HT1080 (cell line): ENCODE measurements around the gene CTNNA2. TPM values are rescaled to one million over a fixed set of nuclear protein-coding genes. Genes with fewer than 3 reads are reported as not detected.

Experiments used
- DNase-seq: peaks from one replicate; pipeline ENCODE4 v3.0.0-alpha.2; 2015; ENCODE audit warnings: low read depth
- total RNA-seq: library from RNA; depleted of rRNA; stranded (reverse); fragments of >200 nt; shearing (Covaris generic); gene quantifications from 2 replicates; pipeline ENCODE4 v1.2.3, GENCODE V29; 2014

Gene CTNNA2
- total RNA-seq, 1 experiment from 2014 or later = not detected

- DNase-seq = no peak
These were observed 946.2 kb downstream of the CTNNA2 start for GRCh38 chr2:80459028-80459427.

DNA sequence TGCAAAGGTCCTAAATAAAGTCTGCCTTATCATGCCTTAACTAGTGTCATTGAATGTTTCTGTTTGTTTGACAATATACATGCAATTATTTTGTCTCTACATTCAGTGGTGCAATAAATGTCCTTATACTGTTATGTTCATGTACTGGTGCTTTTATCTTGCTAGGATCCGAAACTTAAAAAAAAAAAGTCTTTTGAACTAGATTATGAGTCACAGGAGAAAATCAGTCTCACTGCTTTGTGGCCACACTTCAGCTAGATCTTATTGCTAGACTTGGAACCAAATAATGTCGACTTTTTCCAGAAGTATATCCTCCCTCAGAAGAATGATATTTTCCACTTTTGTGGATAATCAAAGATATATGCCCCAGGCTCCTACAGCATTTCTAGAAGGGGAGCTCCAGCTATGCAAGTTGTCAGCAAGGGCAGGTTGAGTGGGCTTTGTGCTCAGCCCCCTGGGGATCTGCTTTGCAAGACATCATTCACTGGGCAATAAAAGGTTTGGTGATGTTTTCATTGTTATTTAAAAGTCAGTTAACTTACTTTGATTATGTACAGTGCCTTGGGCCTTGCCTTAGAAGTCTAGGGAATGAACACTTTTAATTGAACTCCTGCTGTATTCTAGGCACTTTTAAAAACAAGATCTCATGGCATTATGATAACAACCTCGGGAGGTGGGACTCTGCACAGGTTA, 948.8 kb downstream of the CTNNA2 start:
- DNase-seq = peak; percentile 1

DNA sequence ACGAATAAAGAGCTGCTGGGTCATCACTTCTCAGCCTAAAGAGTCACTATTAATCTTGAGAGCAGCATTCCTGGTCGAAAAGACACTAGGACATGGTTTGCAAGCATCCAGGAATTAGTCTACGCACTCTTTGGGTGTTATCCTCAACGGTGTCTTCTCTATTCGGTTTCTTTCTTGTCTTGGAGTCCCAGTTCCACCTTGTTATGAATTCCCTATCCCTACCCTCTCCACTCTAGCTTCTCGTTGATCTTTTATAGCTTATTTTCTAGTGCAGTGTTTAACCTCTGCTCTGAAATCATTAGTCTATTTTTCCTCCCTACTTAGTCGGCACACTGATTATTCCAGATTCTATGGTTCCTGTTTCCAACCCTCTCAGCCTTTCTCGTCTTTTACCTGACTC, 949.8 kb downstream of the CTNNA2 start:
- no peak for DNase-seq

GRCh38 chr2:80464275-80464674, 951.4 kb downstream of the CTNNA2 start:
- no peak for DNase-seq

- no peak for DNase-seq
These were observed 954.5 kb downstream of the CTNNA2 start for GRCh38 chr2:80467262-80467811.

- DNase-seq = no peak
These were observed 956.6 kb downstream of the CTNNA2 start for GRCh38 chr2:80469428-80469827.

GRCh38 chr2:80473069-80473468, 960.2 kb downstream of the CTNNA2 start:
- no peak for DNase-seq

DNA sequence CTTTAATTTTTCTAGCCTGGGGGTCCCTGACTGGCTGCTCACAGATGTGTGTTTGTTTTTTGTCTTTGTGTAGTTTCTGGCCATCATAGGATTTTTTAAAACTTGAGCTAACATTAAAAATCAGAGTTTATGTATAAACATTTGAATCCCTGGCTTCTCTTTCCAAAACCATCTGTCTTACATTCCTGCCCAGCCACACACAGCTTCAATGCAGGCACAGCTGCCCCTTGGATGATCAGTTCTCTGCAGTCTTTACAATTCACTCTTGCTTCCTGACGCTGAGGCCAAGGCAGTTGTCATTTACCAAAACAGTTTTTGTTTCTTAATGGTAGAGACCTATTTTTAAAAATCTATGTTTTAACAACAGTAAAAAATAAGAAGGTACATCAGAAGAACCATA, 960.9 kb downstream of the CTNNA2 start:
- DNase-seq = no peak

GRCh38 chr2:80475970-80476369, 963.1 kb downstream of the CTNNA2 start:
- no peak for DNase-seq

- no peak for DNase-seq
These were observed 963.8 kb downstream of the CTNNA2 start for GRCh38 chr2:80476535-80477117.

DNA sequence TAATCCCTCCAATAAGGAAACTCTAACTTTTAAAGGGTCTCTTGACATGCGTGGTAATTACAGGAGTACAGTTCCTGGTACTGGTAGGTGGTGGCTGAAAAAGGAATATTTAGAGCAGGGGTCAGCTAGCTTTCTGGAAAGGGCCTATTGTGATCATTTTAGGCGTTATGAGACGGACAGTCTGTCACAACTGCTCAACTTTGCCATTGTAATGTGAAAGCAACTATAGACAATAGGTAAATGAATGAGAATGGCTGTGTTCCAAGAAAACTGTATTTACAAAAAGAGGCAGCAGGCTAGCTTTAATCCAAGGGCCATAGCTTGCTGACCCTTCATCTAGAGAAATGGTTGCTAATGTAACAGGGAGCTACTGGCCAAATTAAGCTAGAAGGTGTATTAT, 969.4 kb downstream of the CTNNA2 start:
- no peak for DNase-seq

GRCh38 chr2:80489717-80490116, 976.9 kb downstream of the CTNNA2 start:
- peak; percentile 90 for DNase-seq

DNA sequence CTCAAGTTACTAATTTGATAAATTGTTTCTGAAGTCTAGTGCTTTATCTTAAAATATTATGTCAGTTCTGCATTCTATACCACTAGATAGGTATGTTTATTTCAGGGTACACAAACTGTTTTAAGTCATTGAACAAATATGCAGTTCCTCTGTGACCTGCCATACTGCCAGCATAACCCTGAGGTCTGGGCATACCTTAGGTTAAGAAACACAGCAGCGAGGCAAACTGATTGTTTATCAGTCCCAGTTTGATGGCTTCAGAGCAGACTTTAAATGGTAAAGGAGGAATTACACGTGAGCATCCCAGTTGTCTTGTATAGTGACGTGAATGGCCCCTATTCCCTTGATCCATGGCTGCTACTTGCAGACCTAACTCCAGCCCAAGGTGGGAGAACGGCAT, 978.1 kb downstream of the CTNNA2 start:
- no peak for DNase-seq

GRCh38 chr2:80496346-80496745, 983.5 kb downstream of the CTNNA2 start:
- no peak for DNase-seq

- DNase-seq = peak; percentile 82
These were observed 983.9 kb downstream of the CTNNA2 start for GRCh38 chr2:80496775-80497174.

DNA sequence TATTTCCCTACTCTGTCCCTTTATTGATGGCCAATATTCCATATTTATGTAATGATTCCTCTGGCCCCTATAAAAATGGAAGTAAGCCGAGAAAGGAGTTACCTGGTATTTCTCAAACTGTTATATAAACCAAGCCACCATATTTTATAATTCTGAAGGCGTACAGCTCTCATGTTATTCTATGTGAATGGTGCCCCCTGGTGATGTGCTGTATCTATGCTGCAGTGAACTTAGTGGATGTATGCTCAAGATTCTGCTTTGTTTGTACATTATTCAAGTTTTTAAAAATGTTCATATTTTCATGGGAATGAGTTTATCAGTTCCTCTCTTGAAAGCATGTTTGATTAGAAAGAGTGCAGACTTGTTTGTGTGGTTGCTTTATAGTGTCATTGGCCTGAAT, 986.2 kb downstream of the CTNNA2 start:
- peak; percentile 26 for DNase-seq

GRCh38 chr2:80501874-80502624, 989.2 kb downstream of the CTNNA2 start:
- no peak for DNase-seq

DNA sequence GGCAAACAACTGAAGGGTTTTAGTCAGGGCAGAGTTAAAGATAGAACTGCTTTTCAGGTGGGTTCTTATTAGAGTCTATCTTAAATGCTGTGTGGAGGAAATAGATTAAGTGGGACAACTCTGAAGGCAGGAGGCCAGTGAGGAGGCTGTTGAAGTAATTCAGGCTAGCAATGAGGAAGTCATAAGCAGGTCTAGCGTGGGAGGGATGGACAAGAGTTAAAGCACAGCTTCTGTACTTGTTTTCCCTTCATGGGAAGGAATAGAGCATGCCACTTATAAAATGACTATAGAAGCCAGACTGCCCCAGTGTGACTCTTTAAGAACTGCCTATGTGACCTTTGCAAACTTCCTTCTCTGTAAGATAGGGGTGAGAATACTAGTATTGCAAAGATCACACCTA, 993.7 kb downstream of the CTNNA2 start:
- DNase-seq = no peak

GRCh38 chr2:80510716-80511115, 997.9 kb downstream of the CTNNA2 start:
- no peak for DNase-seq

DNA sequence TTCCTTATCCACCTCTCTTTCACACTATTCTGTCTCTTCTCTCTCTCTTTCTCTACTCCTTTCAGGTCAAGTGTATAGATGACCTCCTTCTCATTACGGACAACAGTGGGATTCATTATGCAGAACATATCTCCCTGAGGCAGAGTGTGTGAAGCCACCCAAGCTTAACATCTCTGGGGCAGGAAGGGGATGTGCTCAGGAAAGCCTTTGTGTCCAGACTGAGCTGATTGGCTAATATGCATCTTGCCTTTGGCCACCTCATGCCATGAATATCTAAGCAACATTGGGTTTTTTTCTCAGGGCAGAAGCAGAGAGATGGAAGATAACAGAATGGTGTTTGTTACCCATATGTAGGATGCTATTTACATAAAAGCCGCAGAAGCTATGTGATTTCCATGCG, 1003.1 kb downstream of the CTNNA2 start:
- DNase-seq = no peak

GRCh38 chr2:80517316-80517715, 1004.5 kb downstream of the CTNNA2 start:
- DNase-seq = no peak

DNA sequence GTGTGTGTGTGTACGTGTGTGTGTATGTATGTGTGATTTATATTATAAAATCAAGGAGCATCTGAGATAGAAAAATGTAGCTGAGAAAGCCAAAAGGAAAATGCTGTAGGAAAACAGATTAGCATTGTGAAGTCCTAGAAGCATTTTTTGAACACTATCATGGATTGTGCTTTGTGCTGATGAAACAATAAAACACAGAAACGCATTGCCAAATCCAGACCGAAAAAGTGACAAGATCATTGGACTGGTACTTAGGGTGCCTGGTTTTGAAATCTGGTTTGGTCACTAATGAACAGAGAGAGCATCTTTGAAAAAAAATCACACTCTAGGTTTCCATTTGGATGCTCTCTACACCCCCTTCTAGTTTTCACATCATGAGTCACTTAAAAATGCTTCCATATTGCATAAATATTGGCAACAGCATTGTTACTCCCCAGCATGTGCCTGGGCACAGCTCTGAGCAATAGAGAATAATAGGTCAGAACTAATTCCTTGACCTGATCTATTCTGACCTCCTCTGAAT, 1006.3 kb downstream of the CTNNA2 start:
- no peak for DNase-seq
